Heart left ventricle (tissue), 13 donors: ENCODE data around the gene RIN2.

Source experiments
- CTCF ChIP-seq, 12 donors: fragments of 200-600 bp; sonication (generic) in 4 of 12; IDR thresholded peaks; one replicate each; pipeline versions ENCODE4 v1.5.0 to v1.8.0; 2018 to 2022; ENCODE audit warnings: antibody characterized with exemption in 12 of 12, mild to moderate bottlenecking in 5 of 12
- POLR2A ChIP-seq, 2 donors: fragments of 450-650 bp; IDR thresholded peaks; one replicate each; pipeline ENCODE4 v1.6.1; 2017; ENCODE audit warnings: antibody characterized with exemption in 2 of 2, mild to moderate bottlenecking in 2 of 2, moderate library complexity in 2 of 2
- donor health status: ischemic (EF 13 %, LVEDD 7.1; RV severe dilation, severe dysfunction).
- donor health status: DM: no; HTN: yes; CAD: no.
- donor health status: DM: no; HTN: no; CAD: no.
- donor health status: ischemic (EF 25% LVEDD 6.9; RV normal size, moderate dysfunction).
- donor health status: ischemic (EF 25% LVEDD 5.7; RV mildly dilated, moderate dysfunction).
- donor health status: ischemic (EF 35%, LVEDD 5.7; RV mildly dilated, moderate dysfunction).
- donor health status: nonischemic (EF 11% LVEDD 7.7; RV severe dilation, severe dysfunction).
- donor health status: DM: yes; HTN: yes; CAD: no.
- donor health status: PGD.
- donor health status: ischemic (EF 29% LVEDD 5.4; RV normal size, mild dysfunction).
- donor health status: nonischemic (EF 23%, LVEDD 6.1; RV moderate dilation, normal function).

GRCh38 chr20:19779634-19780033 is 21.6 kb downstream of the RIN2 start:
- TF ChIP-seq CTCF (IDR thresholded peaks at IDR 0.05), result no peak
- TF ChIP-seq POLR2A (IDR thresholded peaks at IDR 0.05), result no peak
